Muscle layer of colon (tissue), 2 donors: ENCODE results near the gene UAP1.
A peak's percentile ranks its signal among the peaks of the same experiment; 100 is the strongest.

Experiments
- H3K27ac ChIP-seq: one replicate; pipeline ENCODE4 v1.7.0; 2013; ENCODE audit warnings: low read depth, mild to moderate bottlenecking, low read length, moderate library complexity
- H3K27me3 ChIP-seq, 2 donors: one replicate each; pipeline ENCODE4 v1.7.0; 2013; ENCODE audit warnings: low read length in 2 of 2, mild to moderate bottlenecking in 2 of 2; ENCODE audit not compliant: insufficient read depth in 2 of 2, control insufficient read depth in 1 of 2
- H3K36me3 ChIP-seq: one replicate; pipeline ENCODE4 v1.7.0; 2013; ENCODE audit warnings: mild to moderate bottlenecking, low read length; ENCODE audit not compliant: insufficient read depth
- H3K4me1 ChIP-seq: one replicate; pipeline ENCODE4 v1.7.0; 2013; ENCODE audit warnings: mild to moderate bottlenecking, low read length; ENCODE audit not compliant: insufficient read depth
- H3K4me3 ChIP-seq, 2 donors: one replicate each; pipeline ENCODE4 v1.7.0; 2013; ENCODE audit warnings: low read length in 2 of 2, low read depth in 1 of 2, mild to moderate bottlenecking in 1 of 2, moderate library complexity in 1 of 2
- H3K9ac ChIP-seq: one replicate; pipeline ENCODE4 v1.7.0; 2013; ENCODE audit warnings: low read length
- H3K9me3 ChIP-seq: one replicate; pipeline ENCODE4 v1.7.0; 2013; ENCODE audit warnings: mild to moderate bottlenecking, low read length
- donor health status: abdominal sarcoma.
- donor health status: Adenocarcinoma of cecum.

The UAP1 gene

DNA sequence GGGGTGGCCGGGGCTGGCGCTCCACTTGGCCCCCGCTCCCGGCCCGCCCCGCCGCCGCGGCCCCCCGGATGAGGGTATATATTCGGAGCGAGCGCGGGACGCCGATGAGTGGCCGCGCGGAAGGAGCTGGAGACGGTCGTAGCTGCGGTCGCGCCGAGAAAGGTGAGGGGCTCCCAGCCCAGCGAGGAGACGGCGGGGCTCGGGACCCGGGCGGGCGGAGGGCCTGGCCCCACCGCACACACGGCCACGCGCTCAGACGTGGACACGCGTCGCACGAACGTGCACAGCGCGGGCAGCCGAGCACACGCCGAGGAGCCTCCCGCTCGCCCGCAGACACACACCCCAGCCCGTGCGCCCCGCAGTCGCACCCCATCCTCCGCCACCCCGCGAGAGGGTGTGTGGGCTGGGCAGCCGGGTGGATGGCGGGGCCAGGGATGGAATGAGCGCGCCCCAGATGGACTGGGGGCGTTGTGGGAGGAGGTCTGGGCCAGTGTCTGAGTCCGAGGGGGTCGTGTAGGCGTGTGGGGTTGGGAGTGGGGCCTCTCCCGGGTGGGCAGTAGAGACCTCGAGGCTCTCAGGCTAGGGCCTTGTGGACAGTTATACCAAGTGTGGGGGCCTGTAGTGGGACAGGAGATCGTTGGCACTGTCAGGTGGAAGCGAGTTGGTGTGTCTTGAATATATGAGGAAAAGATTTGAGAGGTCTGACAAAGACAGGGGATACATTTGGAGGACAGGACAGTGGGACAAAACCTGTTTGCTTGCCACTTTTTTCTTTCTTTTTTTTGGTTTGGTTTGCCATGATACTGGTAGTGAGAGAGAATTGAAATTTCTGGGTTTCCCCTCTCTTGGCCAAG lies at the start of gene UAP1:
UAP1 (plus strand) TSS at position 107 of the 854 bp plus-strand sequence. CDS start 4,347 bp downstream, outside the sequence.
- Histone ChIP-seq H3K27me3 (no peaks in the 10 kb centered on the region), H3K9ac (peak within 1 kb of the TSS; percentile 73), H3K4me3 (peak within 1 kb of the TSS; percentile 71 to 75), H3K9me3 (no peaks in the 10 kb centered on the region), H3K27ac (peak within 1 kb of the TSS; percentile 98), H3K36me3 (peaks cover 2% of the 10 kb centered on the region), H3K4me1 (peaks cover 14% of the 10 kb centered on the region)

DNA sequence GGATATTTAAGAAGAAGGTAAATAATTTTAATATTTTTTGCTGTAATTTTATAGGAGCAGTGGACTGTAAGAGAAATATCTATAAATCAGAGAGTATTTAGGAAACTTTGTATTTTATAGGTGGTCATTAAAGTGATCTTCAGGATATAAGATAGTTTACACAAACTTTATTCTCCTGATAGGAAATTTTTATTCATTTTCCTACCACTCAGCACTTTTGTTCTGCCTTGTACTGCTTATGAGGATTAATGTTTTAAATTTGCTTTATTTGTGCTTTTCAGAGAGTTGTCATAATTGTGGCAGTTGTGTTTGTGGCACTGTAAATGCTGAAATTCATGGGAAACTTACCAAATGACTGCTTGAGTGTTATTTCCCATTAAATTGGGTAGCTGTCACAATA lies 34.2 kb upstream of the UAP1 start:
- H3K4me1 ChIP-seq = no peaks in the 10 kb centered on the region
- H3K36me3 ChIP-seq = peaks cover 29% of the 10 kb centered on the region
- no peaks in the 10 kb centered on the region for H3K9me3 ChIP-seq
- H3K27ac ChIP-seq = no peak overlapping the region
- H3K9ac ChIP-seq = no peak overlapping the region
- H3K27me3 ChIP-seq = no peaks in the 10 kb centered on the region
- no peak overlapping the region for H3K4me3 ChIP-seq

DNA sequence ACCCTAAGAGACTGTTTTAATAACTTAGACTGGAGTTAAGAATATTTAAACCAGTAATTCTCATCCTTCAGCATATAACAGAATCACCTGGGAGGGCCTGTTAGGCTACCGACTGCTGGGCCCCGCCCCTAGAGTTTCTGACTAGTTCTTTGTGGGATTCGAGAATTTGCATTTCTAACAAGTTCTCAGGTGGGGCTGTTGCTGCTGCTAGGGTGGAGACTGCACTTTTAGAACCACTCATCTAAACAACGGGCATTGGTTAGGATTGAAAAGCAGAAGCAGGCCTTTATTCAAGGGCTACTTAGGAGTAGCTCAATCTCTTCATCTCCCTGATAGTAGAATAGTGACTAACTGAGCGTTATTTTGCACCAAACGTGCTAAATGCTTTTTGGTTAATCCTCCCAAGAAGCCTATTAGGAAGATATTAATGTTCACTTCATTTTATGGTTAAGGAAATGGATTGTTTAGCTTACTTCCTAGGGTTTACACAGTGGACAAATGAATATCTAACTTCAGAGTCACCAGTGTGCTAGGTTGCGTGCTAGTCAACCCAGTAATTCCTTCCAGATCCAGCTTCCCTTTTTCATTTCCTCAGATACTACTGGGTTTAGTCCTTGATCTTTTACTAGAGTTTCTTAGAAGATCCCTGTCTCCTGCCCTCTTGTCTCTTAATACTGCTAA lies 31.1 kb upstream of the UAP1 start:
- Histone ChIP-seq H3K9ac (no peak overlapping the region), H3K27ac (no peak overlapping the region), H3K4me3 (no peak overlapping the region), H3K27me3 (no peaks in the 10 kb centered on the region), H3K9me3 (no peaks in the 10 kb centered on the region), H3K4me1 (no peaks in the 10 kb centered on the region), H3K36me3 (peaks cover 7% of the 10 kb centered on the region)

DNA sequence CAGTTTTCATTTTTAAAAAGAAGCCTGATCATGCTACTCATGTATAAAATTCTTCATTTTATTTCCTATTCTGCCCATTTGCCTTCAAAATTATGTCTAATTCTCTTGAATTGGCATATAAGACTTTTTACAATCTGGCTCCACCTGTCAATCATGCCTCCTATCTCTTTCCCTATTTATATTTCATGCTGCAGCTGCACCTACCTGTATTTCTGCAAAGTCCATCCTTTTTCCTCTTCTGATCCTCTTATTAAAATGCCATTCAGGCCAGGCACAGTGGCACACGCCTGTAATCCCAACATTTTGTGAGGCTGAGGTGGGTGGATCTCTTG lies 30.6 kb upstream of the UAP1 start:
- Histone ChIP-seq H3K9me3 (no peaks in the 10 kb centered on the region), H3K27me3 (no peaks in the 10 kb centered on the region), H3K4me3 (no peak overlapping the region), H3K27ac (no peak overlapping the region), H3K36me3 (peaks cover 5% of the 10 kb centered on the region), H3K4me1 (no peaks in the 10 kb centered on the region), H3K9ac (no peak overlapping the region)

DNA sequence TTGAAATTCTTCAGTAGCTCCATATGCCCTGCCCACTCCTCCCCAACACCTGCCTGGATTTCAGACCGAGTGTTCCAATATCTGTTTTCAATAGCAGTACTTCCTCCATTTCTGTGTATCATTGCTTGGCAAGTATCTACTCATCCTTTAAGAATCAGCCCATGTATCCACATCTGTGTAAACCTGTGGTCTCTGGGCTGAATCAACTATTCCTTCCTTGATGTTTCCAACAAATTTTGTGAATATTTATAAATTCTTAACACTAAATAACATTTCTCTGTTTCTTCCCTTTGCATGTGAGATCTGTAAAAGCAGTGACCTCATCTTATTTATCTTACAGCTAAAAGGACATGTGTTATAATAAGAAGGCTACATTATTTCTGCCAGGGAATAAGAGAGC lies 26.0 kb upstream of the UAP1 start:
- Histone ChIP-seq H3K4me3 (no peak overlapping the region), H3K9ac (no peak overlapping the region), H3K9me3 (no peaks in the 10 kb centered on the region), H3K36me3 (no peaks in the 10 kb centered on the region), H3K27ac (no peak overlapping the region), H3K27me3 (no peaks in the 10 kb centered on the region), H3K4me1 (no peaks in the 10 kb centered on the region)

DNA sequence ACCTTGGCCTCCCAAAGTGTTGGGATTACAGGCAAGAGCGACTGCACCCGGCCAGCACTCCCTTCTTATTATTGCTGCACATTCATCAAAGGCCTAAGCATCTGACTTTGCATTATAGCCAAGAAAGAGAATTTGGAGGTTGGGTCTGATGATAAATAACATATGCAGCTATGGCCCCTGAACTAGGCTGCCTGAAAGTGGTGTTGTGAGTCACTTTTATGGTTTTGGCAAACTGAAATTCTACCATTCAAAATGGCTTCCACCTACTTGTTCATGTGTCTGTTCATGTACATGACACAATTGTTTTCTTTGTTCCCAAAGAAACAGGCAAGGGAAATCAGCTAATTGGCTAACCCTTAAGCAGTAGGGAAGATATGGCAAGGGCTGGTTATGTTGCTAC lies 25.0 kb upstream of the UAP1 start:
- Histone ChIP-seq H3K27ac (no peak overlapping the region), H3K9me3 (no peaks in the 10 kb centered on the region), H3K36me3 (no peaks in the 10 kb centered on the region), H3K9ac (no peak overlapping the region), H3K4me1 (peaks cover 4% of the 10 kb centered on the region), H3K27me3 (no peaks in the 10 kb centered on the region), H3K4me3 (no peak overlapping the region)

DNA sequence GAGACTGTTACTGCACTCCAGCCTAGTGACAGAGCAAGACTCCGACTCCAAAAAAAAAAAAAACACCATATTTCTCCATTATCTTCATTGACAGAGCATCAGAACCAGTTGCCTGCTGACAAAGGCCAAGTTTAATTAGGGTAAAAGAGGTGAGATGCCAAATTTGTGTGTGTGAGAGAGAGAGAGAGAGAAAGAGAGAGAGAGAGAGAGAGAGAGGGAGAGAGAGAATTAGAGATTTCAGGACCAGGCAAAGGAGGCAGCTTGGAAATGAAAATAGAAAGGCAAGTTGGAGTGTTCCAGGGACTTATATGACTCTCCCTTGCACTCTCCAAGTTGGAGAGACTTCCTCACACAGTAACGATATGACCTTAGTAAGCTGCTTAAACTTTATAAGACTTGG lies 24.3 kb upstream of the UAP1 start:
- Histone ChIP-seq H3K27ac (no peak overlapping the region), H3K27me3 (no peaks in the 10 kb centered on the region), H3K4me1 (peaks cover 11% of the 10 kb centered on the region), H3K4me3 (no peak overlapping the region), H3K36me3 (no peaks in the 10 kb centered on the region), H3K9me3 (no peaks in the 10 kb centered on the region), H3K9ac (no peak overlapping the region)

DNA sequence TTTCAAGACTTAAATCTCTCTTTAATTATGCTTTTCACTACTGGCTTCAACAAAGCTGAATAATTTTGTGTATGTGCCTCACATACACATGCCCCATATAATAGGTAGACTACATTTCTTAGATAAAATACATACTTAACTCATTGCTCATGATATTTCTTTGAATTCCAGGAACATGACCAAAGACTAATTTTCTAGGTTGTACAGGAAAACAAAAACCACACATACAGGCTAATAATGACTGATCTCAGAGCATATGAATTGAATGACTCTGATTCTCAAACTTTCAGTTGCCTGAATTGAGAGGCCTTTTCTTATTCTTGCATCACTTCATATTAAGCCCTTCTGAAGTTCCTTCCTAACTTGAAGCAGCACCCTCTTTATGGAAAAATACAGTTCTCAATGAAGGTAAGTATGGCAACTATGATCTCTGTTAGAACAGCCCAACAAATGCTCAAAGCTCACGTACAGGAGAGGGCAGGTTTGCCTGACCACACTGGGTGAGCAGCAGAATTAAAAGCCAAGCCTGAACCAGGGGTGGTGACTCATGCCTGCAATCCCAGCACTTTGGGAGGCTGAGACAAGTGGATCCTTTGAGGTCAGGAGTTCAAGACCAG lies 22.6 kb upstream of the UAP1 start:
- Histone ChIP-seq H3K36me3 (no peaks in the 10 kb centered on the region), H3K9ac (no peak overlapping the region), H3K4me3 (no peak overlapping the region), H3K27ac (no peak overlapping the region), H3K4me1 (peaks cover 12% of the 10 kb centered on the region), H3K9me3 (no peaks in the 10 kb centered on the region), H3K27me3 (no peaks in the 10 kb centered on the region)

DNA sequence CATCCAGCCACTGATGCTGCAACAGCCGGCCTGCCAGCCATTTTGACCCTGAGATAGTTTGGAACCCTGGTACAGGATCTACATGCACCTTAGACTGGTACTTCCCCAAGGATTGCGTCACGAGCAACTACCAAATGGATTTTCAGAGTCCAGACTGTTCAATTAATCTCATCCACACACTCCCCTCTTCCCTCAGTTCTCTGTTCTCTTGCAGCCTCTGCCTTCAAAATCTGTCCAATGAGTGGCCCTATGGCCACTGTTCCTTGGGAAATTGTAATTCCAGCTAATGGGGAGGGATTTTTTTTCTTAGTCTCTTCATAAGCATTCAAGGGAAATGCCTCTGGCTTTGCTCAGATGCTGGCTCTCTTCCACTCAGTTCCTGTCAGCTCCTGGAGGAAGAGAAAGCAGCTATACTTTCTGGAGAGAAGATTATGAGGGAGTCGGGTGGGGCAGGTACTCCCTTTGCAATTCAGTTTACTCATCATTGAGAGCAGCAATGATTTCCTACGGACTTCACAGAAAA lies 19.8 kb upstream of the UAP1 start:
- H3K9ac ChIP-seq = no peak overlapping the region
- no peaks in the 10 kb centered on the region for H3K36me3 ChIP-seq
- no peaks in the 10 kb centered on the region for H3K9me3 ChIP-seq
- H3K4me1 ChIP-seq = peaks cover 12% of the 10 kb centered on the region
- H3K27ac ChIP-seq = peak overlapping the region; percentile 34
- peak overlapping the region in 1 of 2 donors; percentile 7 for H3K4me3 ChIP-seq
- no peaks in the 10 kb centered on the region for H3K27me3 ChIP-seq

DNA sequence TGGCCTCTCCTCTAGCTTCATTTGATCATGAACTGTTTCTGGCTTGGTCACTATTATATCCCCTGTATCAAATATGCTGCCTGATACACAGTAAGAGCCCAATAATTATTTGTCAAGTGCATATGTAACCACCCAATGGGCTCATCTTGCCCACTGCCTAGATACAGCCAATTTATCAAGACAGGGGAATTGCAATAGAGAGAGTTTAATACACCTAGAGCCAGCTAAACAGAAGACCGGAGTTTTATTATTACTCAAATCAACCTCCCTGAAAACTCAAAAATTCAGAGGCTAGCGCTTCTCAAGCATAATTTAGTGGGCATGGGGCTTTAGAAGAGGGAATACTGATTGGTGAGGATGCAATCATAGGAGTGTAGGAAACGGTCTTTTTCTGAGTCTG lies 18.3 kb upstream of the UAP1 start:
- no peak overlapping the region for H3K4me3 ChIP-seq
- H3K9me3 ChIP-seq = no peaks in the 10 kb centered on the region
- no peak overlapping the region for H3K9ac ChIP-seq
- H3K4me1 ChIP-seq = peaks cover 12% of the 10 kb centered on the region
- H3K27ac ChIP-seq = no peak overlapping the region
- no peaks in the 10 kb centered on the region for H3K27me3 ChIP-seq
- no peaks in the 10 kb centered on the region for H3K36me3 ChIP-seq

DNA sequence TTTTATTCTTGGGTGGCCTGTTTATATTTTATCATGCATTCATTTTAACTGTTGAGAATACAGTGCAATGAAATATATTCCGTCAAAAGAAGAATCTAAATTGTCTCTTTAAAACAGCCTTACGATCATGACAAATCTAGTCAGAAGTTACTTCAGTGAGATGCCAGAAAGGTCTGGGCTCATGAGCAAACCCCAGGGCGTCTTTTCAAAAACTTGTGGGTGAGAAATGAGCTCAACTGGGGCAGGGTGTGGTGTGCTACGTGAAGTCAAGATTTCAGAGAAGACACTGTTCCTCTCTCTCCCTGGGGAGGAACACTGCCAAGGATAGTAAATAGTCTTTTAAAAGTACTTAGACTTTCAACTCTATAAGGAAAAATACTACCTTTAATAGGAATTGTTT lies 13.4 kb upstream of the UAP1 start:
- Histone ChIP-seq H3K4me1 (peaks cover 7% of the 10 kb centered on the region), H3K27me3 (no peaks in the 10 kb centered on the region), H3K36me3 (no peaks in the 10 kb centered on the region), H3K9ac (no peak overlapping the region), H3K27ac (no peak overlapping the region), H3K9me3 (no peaks in the 10 kb centered on the region), H3K4me3 (no peak overlapping the region)
